ENCODE results near the gene EXOSC7.

EXOSC7 gene

GRCh38 chr3:44950275-44950734 lies 25.7 kb upstream of the EXOSC7 start:
- no peak for DNase-seq
- Histone ChIP-seq H3K9me3 (no peaks in the 10 kb centered on the region), H3K36me3 (no peaks in the 10 kb centered on the region), H3K4me3 (ENCODE audit: low read depth, low read length) (no peak overlapping the region), H3K4me1 (no peaks in the 10 kb centered on the region), H3K27me3 (no peaks in the 10 kb centered on the region)
- TF ChIP-seq CTCF (IDR thresholded peaks at IDR 0.05; ENCODE audit: low read depth, low read length): no peak

GRCh38 chr3:44952689-44953088 lies 23.4 kb upstream of the EXOSC7 start:
- Histone ChIP-seq H3K4me1 (no peaks in the 10 kb centered on the region), H3K9me3 (no peaks in the 10 kb centered on the region), H3K4me3 (ENCODE audit: low read depth, low read length) (no peak overlapping the region), H3K36me3 (no peaks in the 10 kb centered on the region), H3K27me3 (no peaks in the 10 kb centered on the region)
- TF ChIP-seq CTCF (IDR thresholded peaks at IDR 0.05; ENCODE audit: low read depth, low read length): no peak
- DNase-seq: no peak

GRCh38 chr3:44954304-44954703 lies 21.7 kb upstream of the EXOSC7 start:
- H3K9me3 ChIP-seq: no peaks in the 10 kb centered on the region
- no peaks in the 10 kb centered on the region for H3K4me1 ChIP-seq
- no peak overlapping the region for H3K4me3 ChIP-seq (ENCODE audit: low read depth, low read length)
- H3K27me3 ChIP-seq: no peaks in the 10 kb centered on the region
- no peak for TF ChIP-seq CTCF (IDR thresholded peaks at IDR 0.05; ENCODE audit: low read depth, low read length)
- no peaks in the 10 kb centered on the region for H3K36me3 ChIP-seq
- DNase-seq: no peak

- DNase-seq: no peak
- Histone ChIP-seq H3K9me3 (no peaks in the 10 kb centered on the region), H3K4me1 (no peaks in the 10 kb centered on the region), H3K4me3 (ENCODE audit: low read depth, low read length) (no peak overlapping the region), H3K27me3 (no peaks in the 10 kb centered on the region), H3K36me3 (no peaks in the 10 kb centered on the region)
- no peak for TF ChIP-seq CTCF (IDR thresholded peaks at IDR 0.05; ENCODE audit: low read depth, low read length)
Measured at GRCh38 chr3:44954962-44955361, 21.1 kb upstream of the EXOSC7 start.

- no peak for DNase-seq
- no peak for TF ChIP-seq CTCF (IDR thresholded peaks at IDR 0.05; ENCODE audit: low read depth, low read length)
- Histone ChIP-seq H3K9me3 (no peaks in the 10 kb centered on the region), H3K4me3 (ENCODE audit: low read depth, low read length) (no peak overlapping the region), H3K4me1 (no peaks in the 10 kb centered on the region), H3K27me3 (no peaks in the 10 kb centered on the region), H3K36me3 (no peaks in the 10 kb centered on the region)
Measured at GRCh38 chr3:44955917-44956316, 20.1 kb upstream of the EXOSC7 start.

- no peaks in the 10 kb centered on the region for H3K27me3 ChIP-seq
- TF ChIP-seq CTCF (IDR thresholded peaks at IDR 0.05; ENCODE audit: low read depth, low read length): no peak
Measured at GRCh38 chr3:44957986-44958385, 18.1 kb upstream of the EXOSC7 start.

More at GRCh38 chr3:44957986-44958385, 18.1 kb upstream of the EXOSC7 start:
- no peak for DNase-seq
- Histone ChIP-seq H3K9me3 (no peaks in the 10 kb centered on the region), H3K4me3 (ENCODE audit: low read depth, low read length) (no peak overlapping the region), H3K36me3 (no peaks in the 10 kb centered on the region), H3K4me1 (no peaks in the 10 kb centered on the region)
